ENCODE measurements around the gene AHDC1. TPM values are rescaled to one million over a fixed set of nuclear protein-coding genes. Genes with fewer than 3 reads are reported as not detected.

AHDC1 gene
- polyA plus RNA-seq, 2 of the 4 experiments (the other 2 are of a cell fraction) = 1.3 to 11.5 TPM

GRCh38 chr1:27598902-27599528, 4.9 kb downstream of the AHDC1 start:
- no peak for DNase-seq (ENCODE audit: low read depth in 1 of 2, low spot score in 1 of 2)
- Histone ChIP-seq H3K9me3 (no peaks in the 10 kb centered on the region), H3K27ac (peak overlapping the region in 1 of 2 experiments; percentile 77; a peak in 3 of 6 replicates), H3K4me2 (peak overlapping the region; percentile 57), H3K4me1 (peaks cover 64% of the 10 kb centered on the region), H3K4me3 (no peak overlapping the region)
- ChIA-PET POLR2A (no interaction called here), CTCF (interaction anchor here (1.7 to 23.7 kb wide), 4 partner anchors 29 to 242 kb away, joined by 4 to 314 read pairs (median 31); no protein-coding TSS in a partner anchor)
- no peak for FAIRE-seq
- no peak for TF ChIP-seq EHMT2 (IDR thresholded peaks at IDR 0.05; ENCODE audit: low read depth)
- TF ChIP-seq SMC3 (IDR thresholded peaks at IDR 0.05) = no peak
- TF ChIP-seq POLR2A (IDR thresholded peaks at IDR 0.05; ENCODE audit: low read length) = no peak
- TF ChIP-seq ZC3H11A (IDR thresholded peaks at IDR 0.05) = no peak
- TF ChIP-seq HOXB13 (CRISPR knock-in tag; IDR thresholded peaks at IDR 0.05; ENCODE audit: low read depth) = no peak
- TF ChIP-seq KDM5A (IDR thresholded peaks at IDR 0.05) = no peak
- TF ChIP-seq ATOH8 (CRISPR knock-in tag; IDR thresholded peaks at IDR 0.05; ENCODE audit: low read depth) = no peak
- no peak for TF ChIP-seq PHF8 (IDR thresholded peaks at IDR 0.05; ENCODE audit: borderline replicate concordance, low read depth)
- TF ChIP-seq RCOR1 (IDR thresholded peaks at IDR 0.05; ENCODE audit: low read depth, low read length) = no peak
- no peak for TF ChIP-seq HMGXB4 (CRISPR knock-in tag; IDR thresholded peaks at IDR 0.05; ENCODE audit: borderline replicate concordance)
- TF ChIP-seq NFE2L2 (conservative IDR thresholded peaks at IDR 0.05; ENCODE audit: low read length) = no peak
- no peak for TF ChIP-seq MAX (IDR thresholded peaks at IDR 0.05)
- no peak for TF ChIP-seq RNF2 (IDR thresholded peaks at IDR 0.05; ENCODE audit: borderline replicate concordance, low read depth)
- TF ChIP-seq ZSCAN20 (CRISPR knock-in tag; IDR thresholded peaks at IDR 0.05) = no peak
- TF ChIP-seq JUN (IDR thresholded peaks at IDR 0.05) = no peak
- no peak for TF ChIP-seq E2F6 (IDR thresholded peaks at IDR 0.05; ENCODE audit: borderline replicate concordance, low read depth)
- no peak for TF ChIP-seq CTCF (IDR thresholded peaks at IDR 0.05)
- peak in 1 of 2 experiments; percentile 4; a peak in 1 of 6 replicates for ATAC-seq
- WGBS (ENCODE audit: missing lambda C conversion rate) = 20% methylated on average over 2 of the region's 6 CpGs

GRCh38 chr1:27598295-27598687, 5.7 kb downstream of the AHDC1 start:
- FAIRE-seq (no peak), ATAC-seq (no peak), DNase-seq (ENCODE audit: low read depth in 1 of 2, low spot score in 1 of 2) (no peak)
- no peaks in the 10 kb centered on the region for H3K9me3 ChIP-seq
- peaks cover 64% of the 10 kb centered on the region for H3K4me1 ChIP-seq
- CTCF ChIA-PET = interaction anchor here (0.6 to 23.7 kb wide), 4 partner anchors 29 to 283 kb away, joined by 3 to 314 read pairs (median 30); no protein-coding TSS in a partner anchor
- peak overlapping the region in 1 of 2 experiments; percentile 77; a peak in 3 of 6 replicates for H3K27ac ChIP-seq
- H3K4me2 ChIP-seq = no peak overlapping the region
- POLR2A ChIA-PET = no interaction called here
- no peak overlapping the region for H3K4me3 ChIP-seq
- WGBS (ENCODE audit: missing lambda C conversion rate) = 67% methylated on average over 1 of the region's 3 CpGs
- TF ChIP-seq RARB (CRISPR knock-in tag; IDR thresholded peaks at IDR 0.05) (no peak), ZC3H11A (IDR thresholded peaks at IDR 0.05) (no peak), HOXB5 (CRISPR knock-in tag; IDR thresholded peaks at IDR 0.05) (no peak), JUNB (IDR thresholded peaks at IDR 0.05) (no peak), GATA3 (IDR thresholded peaks at IDR 0.05; ENCODE audit: borderline replicate concordance) (no peak), PHF8 (IDR thresholded peaks at IDR 0.05; ENCODE audit: borderline replicate concordance, low read depth) (no peak), POLR2A (IDR thresholded peaks at IDR 0.05; ENCODE audit: low read length) (no peak), HOXA7 (CRISPR knock-in tag; IDR thresholded peaks at IDR 0.05) (no peak), FOSL2 (IDR thresholded peaks at IDR 0.05) (no peak), FOSL2 (CRISPR knock-in tag; IDR thresholded peaks at IDR 0.05) (no peak), EHMT2 (IDR thresholded peaks at IDR 0.05; ENCODE audit: low read depth) (no peak), NPAS2 (CRISPR knock-in tag; IDR thresholded peaks at IDR 0.05; ENCODE audit: borderline replicate concordance) (no peak), EP300 (IDR thresholded peaks at IDR 0.05) (no peak), CHD2 (IDR thresholded peaks at IDR 0.05; ENCODE audit: low read length, partially characterized antibody) (no peak), CTCF (IDR thresholded peaks at IDR 0.05) (no peak), PBX3 (IDR thresholded peaks at IDR 0.05) (no peak), TP53 (CRISPR knock-in tag; IDR thresholded peaks at IDR 0.05) (no peak)

All from A549 (cell line).